DND-41 (cell line): ENCODE data around the gene WDR70.
"Not testable (repeated sequence)": the region's sequence is repeated elsewhere in the genome, so short reads cannot be mapped to it uniquely, and the experiment has no call there.

ENCODE experiments used
- ATAC-seq: fragments of 200-7000 bp; cut with Tn5 transposase; 3 replicates; pipeline ENCODE4 v1.9.1; 2021; ENCODE audit warnings: low read depth; ENCODE audit not compliant: insufficient read depth
- DNase-seq: peaks from one replicate; pipeline ENCODE4 v3.0.0-alpha.2; 2020
- H2AFZ ChIP-seq: 2 replicates; pipeline ENCODE4 v1.6.0; 2012; ENCODE audit warnings: low read depth, low read length
- H3K27ac ChIP-seq: 2 replicates; pipeline ENCODE4 v1.5.1; 2012; ENCODE audit warnings: low read length, inconsistent platforms
- H3K27me3 ChIP-seq: fragments of 200-600 bp; sonication (generic); 2 replicates; pipeline ENCODE4 v1.6.0; 2012; ENCODE audit warnings: low read length, mild to moderate bottlenecking, inconsistent platforms; ENCODE audit not compliant: insufficient read depth, poor library complexity
- H3K36me3 ChIP-seq: 2 replicates; pipeline ENCODE4 v1.5.1; 2012; ENCODE audit warnings: low read length, inconsistent platforms; ENCODE audit not compliant: insufficient read depth
- H3K4me1 ChIP-seq: 2 replicates; pipeline ENCODE4 v1.5.1; 2012; ENCODE audit warnings: mild to moderate bottlenecking, low read length; ENCODE audit not compliant: insufficient read depth
- H3K4me2 ChIP-seq: 2 replicates; pipeline ENCODE4 v1.6.0; 2012; ENCODE audit warnings: mild to moderate bottlenecking, moderate library complexity, low read length, inconsistent platforms; ENCODE audit not compliant: insufficient read depth
- H3K4me3 ChIP-seq, 2 experiments: fragments of 200-600 bp in 1 of 2; shearing (Covaris generic) in 1 of 2; 2 replicates each; pipeline ENCODE4 v1.5.1; 2012 to 2016; ENCODE audit warnings: inconsistent platforms in 2 of 2, low read length in 2 of 2, mild to moderate bottlenecking in 2 of 2, low read depth in 1 of 2, moderate library complexity in 1 of 2
- H3K79me2 ChIP-seq: 2 replicates; pipeline ENCODE4 v1.6.0; 2012; ENCODE audit warnings: low read length, inconsistent platforms; ENCODE audit not compliant: insufficient read depth
- H3K9ac ChIP-seq: 2 replicates; pipeline ENCODE4 v1.6.0; 2012; ENCODE audit warnings: low read depth, mild to moderate bottlenecking, inconsistent platforms, low read length, moderate library complexity
- H3K9me3 ChIP-seq: 2 replicates; pipeline ENCODE4 v1.5.1; 2012; ENCODE audit warnings: low read length, moderate library complexity, mild to moderate bottlenecking, inconsistent platforms; ENCODE audit not compliant: insufficient read depth, severe bottlenecking
- H4K20me1 ChIP-seq: 2 replicates; pipeline ENCODE4 v1.6.0; 2012; ENCODE audit warnings: low read length; ENCODE audit not compliant: insufficient read depth
- EZH2 ChIP-seq: IDR thresholded peaks from 3 replicates; pipeline ENCODE4 v1.6.1; 2012; ENCODE audit warnings: borderline replicate concordance, low read depth, mild to moderate bottlenecking, moderate library complexity, low read length, inconsistent platforms; ENCODE audit not compliant: severe bottlenecking
- TF ChIP-seq, protein P1 (sequence below): IDR thresholded peaks from 2 replicates; pipeline ENCODE4 v1.5.1; 2012; ENCODE audit warnings: borderline replicate concordance, low read length, moderate library complexity, mild to moderate bottlenecking; ENCODE audit not compliant: poor library complexity, severe bottlenecking; ENCODE audit errors: extremely low read depth

Gene WDR70

DNA sequence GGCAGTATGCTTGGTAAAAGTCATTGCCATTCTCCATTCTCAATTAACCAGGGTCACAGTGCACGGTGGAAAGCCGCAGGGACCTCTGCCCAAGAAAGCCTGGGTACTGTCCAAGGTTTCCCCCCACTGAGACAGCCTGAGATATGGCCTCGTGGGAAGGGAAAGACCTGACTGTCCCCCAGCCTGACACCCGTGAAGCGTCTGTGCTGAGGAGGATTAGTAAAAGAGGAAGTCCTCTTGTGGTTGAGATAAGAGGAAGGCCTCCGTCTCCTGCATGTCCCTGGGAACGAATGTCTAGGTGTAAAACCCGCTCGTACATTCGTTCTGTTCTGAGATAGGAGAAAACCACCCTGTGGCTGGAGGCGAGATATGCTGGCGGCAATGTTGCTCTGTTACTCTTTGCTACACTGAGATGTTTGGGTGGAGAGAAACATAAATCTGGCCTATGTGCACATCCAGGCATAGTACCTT, 293.0 kb downstream of the WDR70 start:
- Histone ChIP-seq H3K4me1 (peaks cover 18% of the 10 kb centered on the region), H3K4me2 (0 out of 2 replicates have a peak overlapping the region, but pooled peaks have one; percentile 20)
- not testable (repeated sequence) for H3K4me3 ChIP-seq, H4K20me1 ChIP-seq, H2AFZ ChIP-seq, H3K79me2 ChIP-seq, H3K27ac ChIP-seq, H3K27me3 ChIP-seq, H3K36me3 ChIP-seq, H3K9me3 ChIP-seq, H3K9ac ChIP-seq
- ATAC-seq: peak; percentile 93
- TF ChIP-seq, protein P1, sequence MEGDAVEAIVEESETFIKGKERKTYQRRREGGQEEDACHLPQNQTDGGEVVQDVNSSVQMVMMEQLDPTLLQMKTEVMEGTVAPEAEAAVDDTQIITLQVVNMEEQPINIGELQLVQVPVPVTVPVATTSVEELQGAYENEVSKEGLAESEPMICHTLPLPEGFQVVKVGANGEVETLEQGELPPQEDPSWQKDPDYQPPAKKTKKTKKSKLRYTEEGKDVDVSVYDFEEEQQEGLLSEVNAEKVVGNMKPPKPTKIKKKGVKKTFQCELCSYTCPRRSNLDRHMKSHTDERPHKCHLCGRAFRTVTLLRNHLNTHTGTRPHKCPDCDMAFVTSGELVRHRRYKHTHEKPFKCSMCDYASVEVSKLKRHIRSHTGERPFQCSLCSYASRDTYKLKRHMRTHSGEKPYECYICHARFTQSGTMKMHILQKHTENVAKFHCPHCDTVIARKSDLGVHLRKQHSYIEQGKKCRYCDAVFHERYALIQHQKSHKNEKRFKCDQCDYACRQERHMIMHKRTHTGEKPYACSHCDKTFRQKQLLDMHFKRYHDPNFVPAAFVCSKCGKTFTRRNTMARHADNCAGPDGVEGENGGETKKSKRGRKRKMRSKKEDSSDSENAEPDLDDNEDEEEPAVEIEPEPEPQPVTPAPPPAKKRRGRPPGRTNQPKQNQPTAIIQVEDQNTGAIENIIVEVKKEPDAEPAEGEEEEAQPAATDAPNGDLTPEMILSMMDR: peak; percentile 20
- DNase-seq: peak; percentile 67

DNA sequence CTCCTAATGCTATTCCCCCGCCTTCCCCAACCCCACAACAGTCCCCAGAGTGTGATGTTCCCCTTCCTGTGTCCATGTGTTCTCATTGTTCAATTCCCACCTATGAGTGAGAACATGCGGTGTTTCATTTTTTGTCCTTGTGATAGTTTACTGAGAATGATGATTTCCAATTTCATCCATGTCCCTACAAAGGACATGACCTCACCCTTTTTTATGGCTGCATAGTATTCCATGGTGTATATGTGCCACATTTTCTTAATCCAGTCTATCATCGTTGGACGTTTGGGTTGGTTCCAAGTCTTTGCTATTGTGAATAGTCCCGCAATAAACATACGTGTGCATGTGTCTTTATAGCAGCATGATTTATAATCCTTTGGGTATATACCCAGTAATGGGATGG, 295.2 kb downstream of the WDR70 start:
- H3K79me2 ChIP-seq, H3K9ac ChIP-seq, H2AFZ ChIP-seq, H3K27ac ChIP-seq, H3K9me3 ChIP-seq, H3K4me3 ChIP-seq, ATAC-seq, DNase-seq, H4K20me1 ChIP-seq, H3K27me3 ChIP-seq, H3K4me2 ChIP-seq, H3K36me3 ChIP-seq: not testable (repeated sequence)
- H3K4me1 ChIP-seq: peaks cover 18% of the 10 kb centered on the region

DNA sequence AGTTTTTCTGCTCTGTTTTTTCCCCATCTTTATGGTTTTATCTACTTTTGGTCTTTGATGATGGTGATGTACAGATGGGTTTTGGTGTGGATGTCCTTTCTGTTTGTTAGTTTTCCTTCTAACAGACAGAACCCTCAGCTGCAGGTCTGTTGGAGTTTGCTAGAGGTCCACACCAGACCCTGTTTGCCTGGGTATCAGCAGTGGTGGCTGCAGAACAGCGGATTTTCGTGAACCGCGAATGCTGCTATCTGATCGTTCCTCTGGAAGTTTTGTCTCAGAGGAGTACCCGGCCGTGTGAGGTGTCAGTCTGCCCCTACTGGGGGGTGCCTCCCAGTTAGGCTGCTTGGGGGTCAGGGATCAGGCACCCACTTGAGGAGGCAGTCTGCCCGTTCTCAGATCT, 300.2 kb downstream of the WDR70 start:
- not testable (repeated sequence) for H3K9ac ChIP-seq, H3K4me1 ChIP-seq, H3K4me2 ChIP-seq, H3K4me3 ChIP-seq, H3K36me3 ChIP-seq, H3K79me2 ChIP-seq, H3K27me3 ChIP-seq, H3K27ac ChIP-seq, H2AFZ ChIP-seq, H3K9me3 ChIP-seq, H4K20me1 ChIP-seq, DNase-seq, ATAC-seq

DNA sequence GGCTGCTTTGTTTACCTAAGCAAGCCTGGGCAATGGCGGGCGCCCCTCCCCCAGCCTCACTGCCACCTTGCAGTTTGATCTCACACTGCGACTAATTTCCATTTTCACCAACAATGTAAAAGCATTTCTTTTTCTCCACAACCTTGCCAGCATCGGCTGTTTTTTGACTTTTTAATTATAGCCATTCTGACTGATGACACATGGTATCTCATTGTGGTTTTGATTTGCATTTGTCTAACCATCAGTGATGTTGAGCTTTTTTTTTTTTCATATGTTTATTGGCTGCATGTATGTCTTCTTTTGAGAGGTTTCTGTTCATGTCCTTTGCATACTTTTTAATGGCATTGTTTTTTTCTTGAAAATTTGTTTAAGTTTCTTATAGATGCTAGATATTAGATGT, 300.8 kb downstream of the WDR70 start:
- ATAC-seq, H3K4me2 ChIP-seq, DNase-seq: not testable (repeated sequence)

DNA sequence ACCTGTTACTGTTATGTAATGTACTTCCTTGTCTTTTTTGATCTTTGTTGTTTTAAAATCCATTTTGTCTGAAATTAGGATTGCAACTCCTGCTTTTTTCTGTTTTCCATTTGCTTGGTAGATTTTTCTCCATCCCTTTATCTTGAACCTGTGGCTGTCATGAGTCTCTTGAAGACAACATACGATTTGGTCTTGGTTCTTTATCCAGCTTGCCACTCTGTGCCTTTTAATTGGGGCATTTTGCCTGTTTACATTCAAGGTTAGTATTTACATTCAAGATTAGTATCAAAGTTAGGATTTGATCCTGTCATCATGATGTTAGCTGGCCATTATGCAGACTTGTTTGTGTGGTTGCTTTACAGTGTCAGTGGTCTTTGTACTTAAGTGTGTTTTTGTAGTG, 304.0 kb downstream of the WDR70 start:
- Histone ChIP-seq H3K4me2 (no peak overlapping the region), H3K9me3 (peaks cover 10% of the 10 kb centered on the region), H3K79me2 (0 out of 2 replicates have a peak, but pooled peaks cover 1% of the 10 kb centered on the region), H2AFZ (no peak overlapping the region), H4K20me1 (no peaks in the 10 kb centered on the region), H3K9ac (no peak overlapping the region), H3K4me3 (no peak overlapping the region), H3K27me3 (no peaks in the 10 kb centered on the region), H3K36me3 (no peaks in the 10 kb centered on the region), H3K27ac (no peak overlapping the region), H3K4me1 (no peaks in the 10 kb centered on the region)
- ATAC-seq (no peak), DNase-seq (no peak)
- no peak for TF ChIP-seq EZH2
- TF ChIP-seq, protein P1: no peak

More for the DNA sequence above, 300.8 kb downstream of the WDR70 start:
- H3K4me3 ChIP-seq, H3K79me2 ChIP-seq, H3K36me3 ChIP-seq, H4K20me1 ChIP-seq, H3K9me3 ChIP-seq, H3K27ac ChIP-seq, H3K9ac ChIP-seq, H2AFZ ChIP-seq, H3K27me3 ChIP-seq, H3K4me1 ChIP-seq: not testable (repeated sequence)
